GM12878 (cell line): ENCODE measurements around the gene SNX15. TPM values are rescaled to one million over a fixed set of nuclear protein-coding genes. Genes with fewer than 3 reads are reported as not detected.
A peak's percentile ranks its signal among the peaks of the same experiment; 100 is the strongest.

Experiments used
- CHD4 ChIP-seq: fragments of 200-600 bp; sonication (generic); IDR thresholded peaks from 2 replicates; pipeline ENCODE4 v1.6.1; 2016; ENCODE audit warnings: mild to moderate bottlenecking
- EP300 ChIP-seq, 2 experiments: fragments of 150-350 bp in 1 of 2; IDR thresholded peaks; 2 replicates each; pipeline ENCODE4 v1.6.1; 2011 to 2012; ENCODE audit warnings: low read depth in 2 of 2, low read length in 2 of 2, borderline replicate concordance in 1 of 2, improper control_type of control experiment in 1 of 2, inconsistent platforms in 1 of 2; ENCODE audit not compliant: control insufficient read depth in 1 of 2
- IKZF2 ChIP-seq, 2 experiments: fragments of 450-650 bp; IDR thresholded peaks; 2 replicates each; pipeline ENCODE4 v1.6.1; 2017; ENCODE audit warnings: mild to moderate bottlenecking in 2 of 2, moderate library complexity in 2 of 2
- KDM1A ChIP-seq: fragments of 200-600 bp; sonication (generic); IDR thresholded peaks from 2 replicates; pipeline ENCODE4 v1.6.1; 2016; ENCODE audit warnings: borderline replicate concordance
- LARP7 ChIP-seq: fragments of 450-650 bp; IDR thresholded peaks from 2 replicates; pipeline ENCODE4 v1.6.1; 2017; ENCODE audit warnings: mild to moderate bottlenecking
- MEF2A ChIP-seq: IDR thresholded peaks from 2 replicates; pipeline ENCODE4 v1.6.1; 2011; ENCODE audit warnings: low read depth, mild to moderate bottlenecking, low read length, moderate library complexity; ENCODE audit not compliant: insufficient read depth
- MEF2B ChIP-seq: fragments of 450-650 bp; IDR thresholded peaks from 2 replicates; pipeline ENCODE4 v1.6.1; 2018; ENCODE audit warnings: mild to moderate bottlenecking, moderate library complexity; ENCODE audit not compliant: partially characterized antibody, poor library complexity, severe bottlenecking
- MTA3 ChIP-seq: IDR thresholded peaks from 2 replicates; pipeline ENCODE4 v1.6.1; 2012; ENCODE audit warnings: low read length, inconsistent platforms, borderline replicate concordance
- RELB ChIP-seq: fragments of 450-650 bp; IDR thresholded peaks from 2 replicates; pipeline ENCODE4 v1.6.1; 2017; ENCODE audit warnings: low read depth, mild to moderate bottlenecking, moderate library complexity
- ZNF217 ChIP-seq: fragments of 450-650 bp; IDR thresholded peaks from 2 replicates; pipeline ENCODE4 v1.6.1; 2017; ENCODE audit warnings: antibody characterized with exemption, mild to moderate bottlenecking
- ZNF24 ChIP-seq: fragments of 450-650 bp; IDR thresholded peaks from 2 replicates; pipeline ENCODE4 v1.6.1; 2017; ENCODE audit warnings: antibody characterized with exemption, mild to moderate bottlenecking
- polyA plus RNA-seq, 11 experiments: library from polyadenylated mRNA; depleted of rRNA in 4 of 11; unstranded in 6 of 11; stranded (reverse) in 5 of 11; fragments of >200 nt; fragmentation: Nextera tagmentation in 4 of 11; fragmentation: Illumina TruSeq in 1 of 11; extraction: Ambion mirVana in 4 of 11; extraction: Trizol in 1 of 11; gene quantifications; 1 replicate in 1 of 11; 2 replicates in 10 of 11; pipeline versions ENCODE4 v1.2.1 to v1.2.3, GENCODE V29; 2011 to 2016; ENCODE audit warnings: inconsistent platforms in 2 of 11, missing spikeins in 2 of 11, low read depth in 1 of 11
- total RNA-seq, 4 experiments: library from RNA; depleted of rRNA in 3 of 4; stranded (reverse); fragments of >200 nt in 3 of 4; fragmentation: Illumina TruSeq in 1 of 4; extraction: Trizol in 1 of 4; gene quantifications; 2 replicates each; pipeline versions ENCODE4 v1.2.1 to v1.2.3, GENCODE V29; 2013 to 2021
- TF ChIP-seq, protein P1 (sequence below): IDR thresholded peaks from 2 replicates; pipeline ENCODE4 v1.6.1; 2011; ENCODE audit warnings: low read depth, mild to moderate bottlenecking, low read length, moderate library complexity, borderline replicate concordance; ENCODE audit errors: extremely low read depth
- TF ChIP-seq, protein P2 (sequence below): fragments of 450-650 bp; IDR thresholded peaks from 2 replicates; pipeline ENCODE4 v1.6.1; 2017; ENCODE audit warnings: mild to moderate bottlenecking, moderate library complexity
- TF ChIP-seq, protein P3 (sequence below): fragments of 450-650 bp; formaldehyde crosslinking; IDR thresholded peaks from 2 replicates; pipeline ENCODE4 v1.5.0; 2022; ENCODE audit warnings: mild to moderate bottlenecking, missing genetic modification characterization

Gene SNX15
- total and polyA plus RNA-seq, 10 of the 15 experiments (the other 5 are each of a cell fraction or from before 2014, with no cell fraction given): 2.4 to 24.0 (median 16.1) TPM

GRCh38 chr11:65055538-65055937 is 28.3 kb downstream of the SNX15 start (continued):
- TF ChIP-seq, protein P1, sequence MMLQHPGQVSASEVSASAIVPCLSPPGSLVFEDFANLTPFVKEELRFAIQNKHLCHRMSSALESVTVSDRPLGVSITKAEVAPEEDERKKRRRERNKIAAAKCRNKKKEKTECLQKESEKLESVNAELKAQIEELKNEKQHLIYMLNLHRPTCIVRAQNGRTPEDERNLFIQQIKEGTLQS: no peak
- no peak for TF ChIP-seq CHD4
- no peak for TF ChIP-seq ZNF24
- no peak for TF ChIP-seq KDM1A
- TF ChIP-seq MEF2A: 0 out of 2 replicates have a peak, but pooled peaks have one; percentile 17
- peak; percentile 51 for TF ChIP-seq RELB
- TF ChIP-seq LARP7: no peak
- TF ChIP-seq IKZF2 (IDR thresholded peaks at IDR 0.05): peak; percentile 80 to 84
- TF ChIP-seq, protein P2, sequence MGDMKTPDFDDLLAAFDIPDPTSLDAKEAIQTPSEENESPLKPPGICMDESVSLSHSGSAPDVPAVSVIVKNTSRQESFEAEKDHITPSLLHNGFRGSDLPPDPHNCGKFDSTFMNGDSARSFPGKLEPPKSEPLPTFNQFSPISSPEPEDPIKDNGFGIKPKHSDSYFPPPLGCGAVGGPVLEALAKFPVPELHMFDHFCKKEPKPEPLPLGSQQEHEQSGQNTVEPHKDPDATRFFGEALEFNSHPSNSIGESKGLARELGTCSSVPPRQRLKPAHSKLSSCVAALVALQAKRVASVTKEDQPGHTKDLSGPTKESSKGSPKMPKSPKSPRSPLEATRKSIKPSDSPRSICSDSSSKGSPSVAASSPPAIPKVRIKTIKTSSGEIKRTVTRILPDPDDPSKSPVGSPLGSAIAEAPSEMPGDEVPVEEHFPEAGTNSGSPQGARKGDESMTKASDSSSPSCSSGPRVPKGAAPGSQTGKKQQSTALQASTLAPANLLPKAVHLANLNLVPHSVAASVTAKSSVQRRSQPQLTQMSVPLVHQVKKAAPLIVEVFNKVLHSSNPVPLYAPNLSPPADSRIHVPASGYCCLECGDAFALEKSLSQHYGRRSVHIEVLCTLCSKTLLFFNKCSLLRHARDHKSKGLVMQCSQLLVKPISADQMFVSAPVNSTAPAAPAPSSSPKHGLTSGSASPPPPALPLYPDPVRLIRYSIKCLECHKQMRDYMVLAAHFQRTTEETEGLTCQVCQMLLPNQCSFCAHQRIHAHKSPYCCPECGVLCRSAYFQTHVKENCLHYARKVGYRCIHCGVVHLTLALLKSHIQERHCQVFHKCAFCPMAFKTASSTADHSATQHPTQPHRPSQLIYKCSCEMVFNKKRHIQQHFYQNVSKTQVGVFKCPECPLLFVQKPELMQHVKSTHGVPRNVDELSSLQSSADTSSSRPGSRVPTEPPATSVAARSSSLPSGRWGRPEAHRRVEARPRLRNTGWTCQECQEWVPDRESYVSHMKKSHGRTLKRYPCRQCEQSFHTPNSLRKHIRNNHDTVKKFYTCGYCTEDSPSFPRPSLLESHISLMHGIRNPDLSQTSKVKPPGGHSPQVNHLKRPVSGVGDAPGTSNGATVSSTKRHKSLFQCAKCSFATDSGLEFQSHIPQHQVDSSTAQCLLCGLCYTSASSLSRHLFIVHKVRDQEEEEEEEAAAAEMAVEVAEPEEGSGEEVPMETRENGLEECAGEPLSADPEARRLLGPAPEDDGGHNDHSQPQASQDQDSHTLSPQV: no peak
- TF ChIP-seq, protein P3, sequence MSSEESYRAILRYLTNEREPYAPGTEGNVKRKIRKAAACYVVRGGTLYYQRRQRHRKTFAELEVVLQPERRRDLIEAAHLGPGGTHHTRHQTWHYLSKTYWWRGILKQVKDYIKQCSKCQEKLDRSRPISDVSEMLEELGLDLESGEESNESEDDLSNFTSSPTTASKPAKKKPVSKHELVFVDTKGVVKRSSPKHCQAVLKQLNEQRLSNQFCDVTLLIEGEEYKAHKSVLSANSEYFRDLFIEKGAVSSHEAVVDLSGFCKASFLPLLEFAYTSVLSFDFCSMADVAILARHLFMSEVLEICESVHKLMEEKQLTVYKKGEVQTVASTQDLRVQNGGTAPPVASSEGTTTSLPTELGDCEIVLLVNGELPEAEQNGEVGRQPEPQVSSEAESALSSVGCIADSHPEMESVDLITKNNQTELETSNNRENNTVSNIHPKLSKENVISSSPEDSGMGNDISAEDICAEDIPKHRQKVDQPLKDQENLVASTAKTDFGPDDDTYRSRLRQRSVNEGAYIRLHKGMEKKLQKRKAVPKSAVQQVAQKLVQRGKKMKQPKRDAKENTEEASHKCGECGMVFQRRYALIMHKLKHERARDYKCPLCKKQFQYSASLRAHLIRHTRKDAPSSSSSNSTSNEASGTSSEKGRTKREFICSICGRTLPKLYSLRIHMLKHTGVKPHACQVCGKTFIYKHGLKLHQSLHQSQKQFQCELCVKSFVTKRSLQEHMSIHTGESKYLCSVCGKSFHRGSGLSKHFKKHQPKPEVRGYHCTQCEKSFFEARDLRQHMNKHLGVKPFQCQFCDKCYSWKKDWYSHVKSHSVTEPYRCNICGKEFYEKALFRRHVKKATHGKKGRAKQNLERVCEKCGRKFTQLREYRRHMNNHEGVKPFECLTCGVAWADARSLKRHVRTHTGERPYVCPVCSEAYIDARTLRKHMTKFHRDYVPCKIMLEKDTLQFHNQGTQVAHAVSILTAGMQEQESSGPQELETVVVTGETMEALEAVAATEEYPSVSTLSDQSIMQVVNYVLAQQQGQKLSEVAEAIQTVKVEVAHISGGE (CRISPR knock-in tag): no peak
- no peak for TF ChIP-seq ZNF217
- TF ChIP-seq MTA3: 0 out of 2 replicates have a peak, but pooled peaks have one; percentile 30
- TF ChIP-seq MEF2B: peak; percentile 35
- TF ChIP-seq EP300 (IDR thresholded peaks at IDR 0.05; ENCODE audit: borderline replicate concordance in 1 of 2, control insufficient read depth in 1 of 2, low read depth in 2 of 2, low read length in 2 of 2): no peak
- TF ChIP-seq, all 136 proteins: peak for 11
